ENCODE data around the gene DPF3. TPM values are rescaled to one million over a fixed set of nuclear protein-coding genes. Genes with fewer than 3 reads are reported as not detected.

The DPF3 gene
- total RNA-seq, 1 donor from 2014 or later, result 0.90 TPM

DNA sequence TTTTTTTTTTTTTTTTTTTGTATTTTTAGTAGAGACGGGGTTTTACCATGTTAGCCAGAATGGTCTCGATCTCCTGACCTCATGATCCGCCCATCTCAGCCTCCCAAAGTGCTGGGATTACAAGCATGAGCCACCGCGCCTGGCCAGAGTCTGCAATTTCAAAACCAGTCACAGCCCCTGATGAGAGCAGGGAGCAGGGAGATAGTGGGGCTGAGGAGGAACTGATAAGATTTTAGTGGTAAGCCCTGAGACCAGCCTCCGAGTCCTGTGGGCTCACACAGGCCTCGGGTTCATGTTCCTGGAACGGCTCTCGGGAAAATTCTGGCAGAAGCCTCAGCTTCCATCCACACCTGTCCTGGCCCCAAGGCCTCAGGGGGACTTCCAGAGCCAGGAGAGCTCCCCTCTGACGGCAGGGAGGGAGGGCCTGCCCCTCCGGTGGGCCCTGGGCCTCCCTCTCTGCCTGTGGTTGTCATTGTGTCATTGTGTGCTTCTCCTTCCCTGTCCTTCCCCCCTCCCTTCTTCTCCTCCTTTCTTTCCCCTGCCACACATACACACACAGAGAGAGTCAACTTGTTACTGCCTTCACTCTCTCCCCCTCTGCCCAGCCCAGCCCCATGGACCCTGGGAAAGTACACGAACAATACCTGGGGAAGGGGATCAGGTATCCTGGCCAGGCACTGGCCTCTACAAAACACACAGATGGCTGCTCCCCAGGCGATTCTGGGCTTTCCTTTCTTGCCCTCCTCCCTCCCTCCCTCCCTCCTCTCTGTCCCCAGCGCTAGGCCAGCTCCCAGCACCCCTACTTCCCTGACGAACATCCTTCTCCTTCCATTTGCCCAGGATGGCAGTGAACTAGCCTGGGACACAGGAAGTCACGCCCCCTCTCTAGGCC, 294.1 kb downstream of the DPF3 start:
- TF ChIP-seq, protein P1, sequence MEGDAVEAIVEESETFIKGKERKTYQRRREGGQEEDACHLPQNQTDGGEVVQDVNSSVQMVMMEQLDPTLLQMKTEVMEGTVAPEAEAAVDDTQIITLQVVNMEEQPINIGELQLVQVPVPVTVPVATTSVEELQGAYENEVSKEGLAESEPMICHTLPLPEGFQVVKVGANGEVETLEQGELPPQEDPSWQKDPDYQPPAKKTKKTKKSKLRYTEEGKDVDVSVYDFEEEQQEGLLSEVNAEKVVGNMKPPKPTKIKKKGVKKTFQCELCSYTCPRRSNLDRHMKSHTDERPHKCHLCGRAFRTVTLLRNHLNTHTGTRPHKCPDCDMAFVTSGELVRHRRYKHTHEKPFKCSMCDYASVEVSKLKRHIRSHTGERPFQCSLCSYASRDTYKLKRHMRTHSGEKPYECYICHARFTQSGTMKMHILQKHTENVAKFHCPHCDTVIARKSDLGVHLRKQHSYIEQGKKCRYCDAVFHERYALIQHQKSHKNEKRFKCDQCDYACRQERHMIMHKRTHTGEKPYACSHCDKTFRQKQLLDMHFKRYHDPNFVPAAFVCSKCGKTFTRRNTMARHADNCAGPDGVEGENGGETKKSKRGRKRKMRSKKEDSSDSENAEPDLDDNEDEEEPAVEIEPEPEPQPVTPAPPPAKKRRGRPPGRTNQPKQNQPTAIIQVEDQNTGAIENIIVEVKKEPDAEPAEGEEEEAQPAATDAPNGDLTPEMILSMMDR (IDR thresholded peaks at IDR 0.05), result no peak
- DNase-seq (no peak), ATAC-seq (no peak)
- H3K4me1 ChIP-seq, result no peaks in the 10 kb centered on the region
- no peaks in the 10 kb centered on the region for H3K36me3 ChIP-seq
- H3K4me3 ChIP-seq, result no peak overlapping the region
- no peak overlapping the region for H3K27ac ChIP-seq
- peaks cover 8% of the 10 kb centered on the region for H3K27me3 ChIP-seq
- intact Hi-C loops (cut with DNase I), result no loop called here
- H3K9me3 ChIP-seq, result no peaks in the 10 kb centered on the region

DNA sequence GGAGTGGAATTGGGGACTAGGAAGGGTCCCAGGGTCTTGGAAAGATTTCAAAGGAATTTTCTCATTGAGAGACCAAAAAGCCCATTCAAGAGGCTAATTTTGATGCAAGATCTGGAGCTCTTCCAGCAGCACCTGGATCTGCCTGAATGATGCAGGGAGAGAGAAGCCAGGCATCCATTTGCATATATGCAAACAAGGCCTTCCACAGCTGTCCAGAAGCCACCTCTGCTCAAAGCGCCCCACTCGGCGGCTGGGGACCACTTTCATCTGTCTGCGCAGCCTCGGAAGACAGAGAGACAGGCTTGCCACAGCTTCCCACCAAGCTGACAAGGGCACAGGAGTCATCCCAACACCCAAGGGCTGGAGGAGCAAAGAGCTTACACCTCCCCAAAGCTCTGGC, 295.6 kb downstream of the DPF3 start:
- TF ChIP-seq, protein P1 (IDR thresholded peaks at IDR 0.05), result no peak
- H3K27me3 ChIP-seq, result peaks cover 8% of the 10 kb centered on the region
- H3K9me3 ChIP-seq, result no peaks in the 10 kb centered on the region
- ATAC-seq (no peak), DNase-seq (no peak)
- no peaks in the 10 kb centered on the region for H3K36me3 ChIP-seq
- no peak overlapping the region for H3K4me3 ChIP-seq
- intact Hi-C loops (cut with DNase I), result no loop called here
- no peak overlapping the region for H3K27ac ChIP-seq
- H3K4me1 ChIP-seq, result no peaks in the 10 kb centered on the region

DNA sequence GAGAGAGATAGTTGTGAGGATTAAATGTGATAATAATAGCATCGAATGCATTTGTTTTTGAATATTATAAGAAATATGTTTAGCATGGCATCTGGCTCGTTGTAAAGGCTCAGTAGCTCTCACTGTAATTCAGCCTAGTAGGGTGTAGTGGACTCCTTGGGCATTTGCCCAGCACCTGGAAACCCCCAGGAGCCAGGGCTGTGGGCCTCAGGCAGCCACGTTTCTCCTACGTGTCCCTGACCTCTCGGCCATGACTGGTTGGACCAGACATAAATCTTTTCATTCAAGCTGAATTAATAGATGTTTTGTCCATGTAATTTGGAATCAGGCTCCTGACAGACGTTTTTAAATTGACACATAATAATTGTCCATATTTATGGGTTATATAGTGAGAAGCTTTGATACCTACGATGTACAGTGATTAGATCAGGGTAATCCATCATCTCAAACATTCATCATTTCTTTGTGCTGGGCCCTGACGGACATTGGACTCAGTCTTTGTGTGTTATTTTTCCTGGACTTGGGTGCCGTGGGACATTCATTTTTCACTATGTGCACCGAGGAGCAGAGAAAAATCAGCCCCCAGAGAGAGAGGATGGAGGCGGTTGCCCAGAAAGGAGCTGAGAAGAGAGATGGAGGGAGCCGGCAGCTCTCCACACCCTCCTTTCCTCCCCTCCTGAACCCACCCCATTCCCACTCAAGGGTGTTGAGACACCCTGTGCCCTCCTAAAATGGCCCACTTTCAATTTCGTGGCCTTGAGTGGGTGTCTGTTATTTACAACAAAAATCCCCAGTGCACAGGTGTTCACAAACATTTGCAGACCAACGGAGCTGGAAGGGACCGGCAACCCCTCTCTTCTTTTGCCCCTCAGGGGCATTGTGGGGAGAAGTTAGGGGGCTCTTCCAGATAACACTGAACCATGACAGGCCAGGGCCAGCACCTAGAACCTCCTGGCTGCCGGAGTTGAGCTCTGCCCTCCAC, 296.4 kb downstream of the DPF3 start:
- Histone ChIP-seq H3K27ac (no peak overlapping the region), H3K4me3 (no peak overlapping the region), H3K27me3 (peaks cover 8% of the 10 kb centered on the region), H3K9me3 (no peaks in the 10 kb centered on the region), H3K36me3 (no peaks in the 10 kb centered on the region), H3K4me1 (no peaks in the 10 kb centered on the region)
- TF ChIP-seq, protein P1 (IDR thresholded peaks at IDR 0.05), result no peak
- ATAC-seq, result no peak
- no peak for DNase-seq
- intact Hi-C loops (cut with DNase I), result no loop called here

DNA sequence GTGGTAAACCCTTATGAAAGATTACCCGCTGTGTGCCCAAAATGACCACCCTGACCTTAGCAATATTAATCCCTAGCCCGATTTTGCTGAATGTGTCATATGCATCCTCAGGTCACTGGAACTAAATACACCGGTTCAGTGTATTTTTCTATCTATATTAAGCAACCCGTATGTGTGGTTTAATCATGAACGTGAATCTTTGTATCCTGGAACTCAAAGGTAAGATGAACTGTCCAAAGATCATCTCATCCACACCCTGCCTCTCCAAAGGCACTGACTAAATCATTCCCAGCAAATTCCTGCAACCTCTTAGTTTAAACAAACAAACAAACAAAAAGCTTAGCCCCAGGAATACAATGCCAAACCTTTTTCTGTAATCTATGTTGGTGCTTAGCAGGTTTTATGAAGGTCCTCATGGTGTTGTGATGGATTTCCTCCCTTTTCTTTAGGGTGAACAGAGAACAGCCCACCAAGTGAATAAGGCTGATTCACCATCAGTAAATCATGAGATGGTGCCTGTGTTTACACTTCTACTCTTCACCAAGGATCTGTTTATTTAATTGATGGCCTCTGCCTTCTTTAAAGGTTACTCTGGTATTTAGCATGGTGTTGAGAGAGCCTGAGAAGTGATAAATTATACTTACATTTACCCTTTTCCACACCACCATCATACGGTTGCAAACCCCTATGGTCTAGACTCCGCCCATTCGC, 298.6 kb downstream of the DPF3 start:
- peaks cover 5% of the 10 kb centered on the region for H3K27me3 ChIP-seq
- no peaks in the 10 kb centered on the region for H3K9me3 ChIP-seq
- no peak overlapping the region for H3K27ac ChIP-seq
- H3K36me3 ChIP-seq, result no peaks in the 10 kb centered on the region
- intact Hi-C loops (cut with DNase I), result no loop called here
- no peak for ATAC-seq
- no peak for DNase-seq
- no peaks in the 10 kb centered on the region for H3K4me1 ChIP-seq
- H3K4me3 ChIP-seq, result no peak overlapping the region
- TF ChIP-seq, protein P1 (IDR thresholded peaks at IDR 0.05), result no peak

Data from upper lobe of right lung (tissue), 1 donor.